GM12872 (cell line): Measurements from ENCODE around the gene SNAP91.

ENCODE experiments used
- CTCF ChIP-seq: IDR thresholded peaks from 3 replicates; pipeline ENCODE4 v1.5.1; 2011; ENCODE audit warnings: low read depth, mild to moderate bottlenecking, low read length, moderate library complexity; ENCODE audit not compliant: insufficient read depth

Gene SNAP91

GRCh38 chr6:83702077-83702476 lies 6.8 kb downstream of the SNAP91 start:
- TF ChIP-seq CTCF = no peak

- TF ChIP-seq CTCF = no peak
These were observed 12.2 kb downstream of the SNAP91 start for GRCh38 chr6:83696674-83697073.

GRCh38 chr6:83685481-83685880 lies 23.4 kb downstream of the SNAP91 start:
- no peak for TF ChIP-seq CTCF

GRCh38 chr6:83677791-83678190 lies 31.1 kb downstream of the SNAP91 start:
- no peak for TF ChIP-seq CTCF

GRCh38 chr6:83637953-83638352 lies 70.9 kb downstream of the SNAP91 start:
- no peak for TF ChIP-seq CTCF

- TF ChIP-seq CTCF = no peak
These were observed 72.1 kb downstream of the SNAP91 start for GRCh38 chr6:83636800-83637199.

- no peak for TF ChIP-seq CTCF
These were observed 75.3 kb downstream of the SNAP91 start for GRCh38 chr6:83633609-83634008.

- TF ChIP-seq CTCF = no peak
These were observed 75.8 kb downstream of the SNAP91 start for GRCh38 chr6:83633149-83633548.
